HCT116 (cell line): Measurements from ENCODE around the gene WDFY2. TPM values are rescaled to one million over a fixed set of nuclear protein-coding genes. Genes with fewer than 3 reads are reported as not detected.

Experiments
- ATAC-seq: fragments of 200-7000 bp; cut with Tn5 transposase; 2 replicates; pipeline ENCODE4 v1.9.1; 2020; ENCODE audit warnings: mild to moderate bottlenecking, moderate library complexity
- BruUV-seq: library from RNA; stranded (reverse); fragments of 400-500 nt; replicated peaks from 2 replicates; lab custom pipeline; 2021; lab: Mats Ljungman, UMichigan
- CTCF ChIA-PET: fragments of 300-600 bp; sonication (Branson Sonifier 250); formaldehyde crosslinking; loops from one replicate; lab custom pipeline; 2021; ENCODE audit warnings: antibody characterized with exemption; lab: Charles Lee
- POLR2A ChIA-PET: fragments of 300-600, 350-600 bp; sonication (Branson Sonifier 250); formaldehyde crosslinking; loops from one replicate; lab custom pipeline; 2021; ENCODE audit warnings: antibody characterized with exemption; lab: Charles Lee
- RAD21 ChIA-PET, 2 experiments: fragments of 300-600 bp; sonication (Branson Sonifier 250); formaldehyde crosslinking; loops; one replicate each; lab custom pipeline; 2023; ENCODE audit warnings: low total read pairs in 2 of 2; ENCODE audit not compliant: uncharacterized antibody in 2 of 2, unreplicated experiment in 2 of 2, low non-redundant PET in 1 of 2; lab: Charles Lee
- DNase-seq: peaks from one replicate; pipeline ENCODE4 v3.0.0-alpha.2; 2010; ENCODE audit warnings: low read depth, low spot score
- H2AFZ ChIP-seq: fragments of 200-600 bp; shearing (Covaris generic), sonication (generic); 2 replicates; pipeline ENCODE4 v1.6.1; 2017; ENCODE audit warnings: low read depth, mixed run types, mixed read lengths, antibody characterized with exemption, low read length; ENCODE audit not compliant: poor library complexity, severe bottlenecking
- H3K27ac ChIP-seq: 2 replicates; pipeline ENCODE4 v1.5.1; 2012; ENCODE audit warnings: low read depth, low read length
- H3K27me3 ChIP-seq: fragments of 200-600 bp; sonication (generic); 2 replicates; pipeline ENCODE4 v1.6.1; 2016; ENCODE audit warnings: mixed run types, low read length, mixed read lengths; ENCODE audit not compliant: insufficient read depth
- H3K36me3 ChIP-seq, 2 experiments: fragments of 200-500 bp in 1 of 2; fragments of 200-600 bp in 1 of 2; sonication (Bioruptor generic) in 1 of 2; sonication (generic) in 1 of 2; 2 replicates each; pipeline versions ENCODE4 v1.5.1 to v1.6.1; 2014 to 2016; ENCODE audit warnings: low read length in 2 of 2, inconsistent platforms in 1 of 2, mixed read lengths in 1 of 2, mixed run types in 1 of 2; ENCODE audit not compliant: insufficient read depth in 2 of 2, control insufficient read depth in 1 of 2
- H3K4me1 ChIP-seq, 2 experiments: fragments of 200-600 bp in 1 of 2; sonication (generic) in 1 of 2; 2 replicates each; pipeline versions ENCODE4 v1.5.1 to v1.6.1; 2012 to 2017; ENCODE audit warnings: low read length in 2 of 2, inconsistent platforms in 1 of 2, mild to moderate bottlenecking in 1 of 2, mixed read lengths in 1 of 2, mixed run types in 1 of 2, moderate library complexity in 1 of 2; ENCODE audit not compliant: insufficient read depth in 2 of 2, control insufficient read depth in 1 of 2
- H3K4me2 ChIP-seq: fragments of 200-600 bp; sonication (generic); 2 replicates; pipeline ENCODE4 v1.6.1; 2017; ENCODE audit warnings: mixed run types, low read length, mixed read lengths
- H3K4me3 ChIP-seq, 2 experiments: fragments of 200-600 bp in 1 of 2; sonication (generic) in 1 of 2; replicated peaks in 1 of 2; 2 replicates each; pipeline ENCODE4 v1.5.1; 2011 to 2016; ENCODE audit warnings: low read length in 2 of 2, control low read depth in 1 of 2, low read depth in 1 of 2, mild to moderate bottlenecking in 1 of 2, mixed read lengths in 1 of 2, mixed run types in 1 of 2
- H3K79me2 ChIP-seq: fragments of 200-600 bp; sonication (generic); 2 replicates; pipeline ENCODE4 v1.6.1; 2017; ENCODE audit warnings: mild to moderate bottlenecking, mixed run types, low read length, moderate library complexity, mixed read lengths; ENCODE audit not compliant: insufficient read depth
- H3K9ac ChIP-seq: fragments of 200-600 bp; sonication (generic); 2 replicates; pipeline ENCODE4 v1.6.1; 2016; ENCODE audit warnings: low read length, mixed read lengths
- H3K9me2 ChIP-seq: fragments of 200-600 bp; sonication (generic), shearing (Covaris generic); 2 replicates; pipeline ENCODE4 v1.6.1; 2017; ENCODE audit warnings: mixed run types, mild to moderate bottlenecking, moderate library complexity; ENCODE audit not compliant: insufficient read depth
- H3K9me3 ChIP-seq, 2 experiments: fragments of 200-500 bp in 1 of 2; fragments of 200-600 bp in 1 of 2; sonication (Bioruptor generic) in 1 of 2; sonication (generic) in 1 of 2; 2 replicates each; pipeline ENCODE4 v1.6.1; 2014 to 2017; ENCODE audit warnings: low read length in 2 of 2, mixed read lengths in 2 of 2, inconsistent platforms in 1 of 2, low read depth in 1 of 2, mild to moderate bottlenecking in 1 of 2, mixed run types in 1 of 2, moderate library complexity in 1 of 2; ENCODE audit not compliant: control insufficient read depth in 1 of 2, insufficient read depth in 1 of 2
- H4K20me1 ChIP-seq: fragments of 200-600 bp; sonication (generic), shearing (Covaris generic); 2 replicates; pipeline ENCODE4 v1.6.1; 2017; ENCODE audit warnings: mixed run types, mild to moderate bottlenecking, moderate library complexity; ENCODE audit not compliant: insufficient read depth
- ATF3 ChIP-seq: IDR thresholded peaks from 2 replicates; pipeline ENCODE4 v1.6.1; 2012
- CBX3 ChIP-seq: IDR thresholded peaks from 2 replicates; pipeline ENCODE4 v1.6.1; 2012; ENCODE audit warnings: low read depth
- CTCF ChIP-seq, 3 experiments: fragments of 200-600 bp in 1 of 3; sonication (generic) in 1 of 3; IDR thresholded peaks in 2 of 3; conservative IDR thresholded peaks in 1 of 3; 2 replicates each; pipeline ENCODE4 v1.5.1; 2012 to 2017; ENCODE audit warnings: low read depth in 2 of 3, low read length in 2 of 3, antibody characterized with exemption in 1 of 3, borderline replicate concordance in 1 of 3, control low read depth in 1 of 3, mild to moderate bottlenecking in 1 of 3, mixed read lengths in 1 of 3, mixed run types in 1 of 3, moderate library complexity in 1 of 3; ENCODE audit not compliant: insufficient read depth in 1 of 3
- EGR1 ChIP-seq: IDR thresholded peaks from 2 replicates; pipeline ENCODE4 v1.6.1; 2012; ENCODE audit warnings: low read depth
- ELF1 ChIP-seq: IDR thresholded peaks from 2 replicates; pipeline ENCODE4 v1.6.1; 2012; ENCODE audit warnings: low read depth, borderline replicate concordance
- EZH2phosphoT487 ChIP-seq: fragments of 200-600 bp; IDR thresholded peaks from 2 replicates; pipeline ENCODE4 v1.6.1; 2018; ENCODE audit warnings: antibody characterized with exemption, borderline replicate concordance
- FOSL1 ChIP-seq: IDR thresholded peaks from 2 replicates; pipeline ENCODE4 v1.6.1; 2012; ENCODE audit warnings: low read depth
- SP1 ChIP-seq: IDR thresholded peaks from 2 replicates; pipeline ENCODE4 v1.6.1; 2012; ENCODE audit warnings: low read depth
- SRF ChIP-seq: IDR thresholded peaks from 2 replicates; pipeline ENCODE4 v1.6.1; 2012; ENCODE audit warnings: low read depth
- YY1 ChIP-seq: IDR thresholded peaks from 2 replicates; pipeline ENCODE4 v1.6.1; 2011; ENCODE audit warnings: low read length, low read depth, moderate library complexity, mild to moderate bottlenecking; ENCODE audit not compliant: insufficient replicate concordance; ENCODE audit errors: extremely low read depth
- ZFX ChIP-seq: fragments of 450-650 bp; IDR thresholded peaks from 2 replicates; pipeline ENCODE4 v1.6.1; 2017
- intact Hi-C: fragments of 100-400 bp; cut with micrococcal nuclease; formaldehyde crosslinking; loops from 2 replicates; pipeline ENCODE4 v1.10.0; 2022
- total RNA-seq: library from RNA; stranded (reverse); gene quantifications from one replicate; pipeline ENCODE4 v1.2.1, GENCODE V29; 2021; ENCODE audit not compliant: unreplicated experiment

WDFY2 gene
- total RNA-seq, 1 experiment from 2014 or later, result 6.1 TPM

GRCh38 chr13:51605698-51606097, 21.4 kb downstream of the WDFY2 start:
- H3K27ac ChIP-seq, result no peak overlapping the region
- H4K20me1 ChIP-seq, result no peaks in the 10 kb centered on the region
- no peak overlapping the region for H3K4me2 ChIP-seq
- H2AFZ ChIP-seq, result no peak overlapping the region
- no peak overlapping the region for H3K9ac ChIP-seq
- no peaks in the 10 kb centered on the region for H3K27me3 ChIP-seq
- TF ChIP-seq ZFX, result no peak
- no peak for TF ChIP-seq CBX3
- TF ChIP-seq EGR1, result no peak
- no peak for TF ChIP-seq YY1
- TF ChIP-seq EZH2phosphoT487, result no peak
- TF ChIP-seq SP1, result no peak
- no peak for TF ChIP-seq ATF3
- TF ChIP-seq CTCF (IDR thresholded peaks at IDR 0.05 in 2 of 3, conservative IDR thresholded peaks at IDR 0.05 in 1 of 3; ENCODE audit: borderline replicate concordance in 1 of 3, insufficient read depth in 1 of 3, low read depth in 2 of 3, low read length in 2 of 3), result no peak
- no peak for TF ChIP-seq FOSL1
- no peak for TF ChIP-seq ELF1
- no peak for TF ChIP-seq SRF
- intact Hi-C loops, result no loop called here
- ChIA-PET RAD21 (no interaction called here), POLR2A (no interaction called here), CTCF (no interaction called here)
- 0 out of 2 replicates have a peak, but pooled peaks cover 3% of the 10 kb centered on the region for H3K9me2 ChIP-seq
- peaks cover 0 to 5% of the 10 kb centered on the region in 2 experiments; a peak in 1 of 4 replicates for H3K4me1 ChIP-seq
- H3K9me3 ChIP-seq, result 0 out of 4 replicates have a peak, but pooled peaks cover 0 to 3% of the 10 kb centered on the region in 2 experiments
- H3K79me2 ChIP-seq, result no peaks in the 10 kb centered on the region
- ATAC-seq, result no peak
- DNase-seq, result no peak
- no peaks in the 10 kb centered on the region for H3K36me3 ChIP-seq
- BruUV-seq, result no TSS peak
- H3K4me3 ChIP-seq, result no peak overlapping the region
